ENCODE data around the gene SERINC1. TPM values are rescaled to one million over a fixed set of nuclear protein-coding genes. Genes with fewer than 3 reads are reported as not detected.

The SERINC1 gene
- total and polyA plus RNA-seq, 9 of the 15 experiments (the other 6 are each of a cell fraction or from before 2014, with no cell fraction given): 28.8 to 64.6 (median 39.7) TPM

DNA sequence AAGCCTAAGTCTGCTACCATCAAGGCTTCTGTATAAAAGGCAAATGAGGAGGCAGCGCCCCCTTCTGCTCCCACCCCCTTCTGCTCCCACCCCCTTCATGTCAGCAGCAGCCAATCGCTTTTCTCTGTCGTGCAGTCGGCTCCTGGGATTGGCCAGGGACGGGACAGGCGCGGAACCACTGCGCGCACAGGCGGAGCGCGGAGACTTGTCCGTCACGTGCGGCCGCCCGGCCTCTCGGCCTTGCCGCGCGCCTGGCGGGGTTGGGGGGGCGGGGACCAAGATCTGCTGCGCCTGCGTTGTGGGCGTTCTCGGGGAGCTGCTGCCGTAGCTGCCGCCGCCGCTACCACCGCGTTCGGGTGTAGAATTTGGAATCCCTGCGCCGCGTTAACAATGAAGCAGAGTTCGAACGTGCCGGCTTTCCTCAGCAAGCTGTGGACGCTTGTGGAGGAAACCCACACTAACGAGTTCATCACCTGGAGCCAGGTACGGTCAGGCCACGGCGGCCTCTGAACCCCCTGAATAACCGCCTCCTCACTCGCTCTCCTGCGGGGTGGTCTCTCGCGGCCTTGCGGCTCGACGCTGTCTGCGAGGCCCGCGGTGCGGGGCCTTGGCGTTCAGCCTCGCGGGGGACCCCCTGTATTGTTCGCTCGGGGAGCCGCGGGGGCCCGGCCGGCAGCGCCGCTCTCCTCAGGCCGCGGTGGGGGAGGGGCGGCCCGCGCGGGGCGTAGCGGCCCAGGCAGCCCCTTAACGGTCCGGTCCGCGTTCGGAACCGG lies 72.1 kb downstream of the SERINC1 start, which contains the start of gene HSF2 (continued):
- TF ChIP-seq, protein P1, sequence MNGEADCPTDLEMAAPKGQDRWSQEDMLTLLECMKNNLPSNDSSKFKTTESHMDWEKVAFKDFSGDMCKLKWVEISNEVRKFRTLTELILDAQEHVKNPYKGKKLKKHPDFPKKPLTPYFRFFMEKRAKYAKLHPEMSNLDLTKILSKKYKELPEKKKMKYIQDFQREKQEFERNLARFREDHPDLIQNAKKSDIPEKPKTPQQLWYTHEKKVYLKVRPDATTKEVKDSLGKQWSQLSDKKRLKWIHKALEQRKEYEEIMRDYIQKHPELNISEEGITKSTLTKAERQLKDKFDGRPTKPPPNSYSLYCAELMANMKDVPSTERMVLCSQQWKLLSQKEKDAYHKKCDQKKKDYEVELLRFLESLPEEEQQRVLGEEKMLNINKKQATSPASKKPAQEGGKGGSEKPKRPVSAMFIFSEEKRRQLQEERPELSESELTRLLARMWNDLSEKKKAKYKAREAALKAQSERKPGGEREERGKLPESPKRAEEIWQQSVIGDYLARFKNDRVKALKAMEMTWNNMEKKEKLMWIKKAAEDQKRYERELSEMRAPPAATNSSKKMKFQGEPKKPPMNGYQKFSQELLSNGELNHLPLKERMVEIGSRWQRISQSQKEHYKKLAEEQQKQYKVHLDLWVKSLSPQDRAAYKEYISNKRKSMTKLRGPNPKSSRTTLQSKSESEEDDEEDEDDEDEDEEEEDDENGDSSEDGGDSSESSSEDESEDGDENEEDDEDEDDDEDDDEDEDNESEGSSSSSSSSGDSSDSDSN (IDR thresholded peaks at IDR 0.05; ENCODE audit: borderline replicate concordance in 1 of 2, low read depth in 2 of 2, low read length in 2 of 2): no peak
- TF ChIP-seq RNF2 (IDR thresholded peaks at IDR 0.05): no peak
- TF ChIP-seq, protein P2, sequence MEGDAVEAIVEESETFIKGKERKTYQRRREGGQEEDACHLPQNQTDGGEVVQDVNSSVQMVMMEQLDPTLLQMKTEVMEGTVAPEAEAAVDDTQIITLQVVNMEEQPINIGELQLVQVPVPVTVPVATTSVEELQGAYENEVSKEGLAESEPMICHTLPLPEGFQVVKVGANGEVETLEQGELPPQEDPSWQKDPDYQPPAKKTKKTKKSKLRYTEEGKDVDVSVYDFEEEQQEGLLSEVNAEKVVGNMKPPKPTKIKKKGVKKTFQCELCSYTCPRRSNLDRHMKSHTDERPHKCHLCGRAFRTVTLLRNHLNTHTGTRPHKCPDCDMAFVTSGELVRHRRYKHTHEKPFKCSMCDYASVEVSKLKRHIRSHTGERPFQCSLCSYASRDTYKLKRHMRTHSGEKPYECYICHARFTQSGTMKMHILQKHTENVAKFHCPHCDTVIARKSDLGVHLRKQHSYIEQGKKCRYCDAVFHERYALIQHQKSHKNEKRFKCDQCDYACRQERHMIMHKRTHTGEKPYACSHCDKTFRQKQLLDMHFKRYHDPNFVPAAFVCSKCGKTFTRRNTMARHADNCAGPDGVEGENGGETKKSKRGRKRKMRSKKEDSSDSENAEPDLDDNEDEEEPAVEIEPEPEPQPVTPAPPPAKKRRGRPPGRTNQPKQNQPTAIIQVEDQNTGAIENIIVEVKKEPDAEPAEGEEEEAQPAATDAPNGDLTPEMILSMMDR (IDR thresholded peaks at IDR 0.05 in 2 of 3, conservative IDR thresholded peaks at IDR 0.05 in 1 of 3; ENCODE audit: insufficient read depth in 2 of 3, low read depth in 1 of 3, low read length in 3 of 3): peak in 2 of 3 experiments; percentile 31 to 37; a peak in 3 of 6 replicates
- TF ChIP-seq HDAC1 (IDR thresholded peaks at IDR 0.05): no peak
- TF ChIP-seq, protein P3, sequence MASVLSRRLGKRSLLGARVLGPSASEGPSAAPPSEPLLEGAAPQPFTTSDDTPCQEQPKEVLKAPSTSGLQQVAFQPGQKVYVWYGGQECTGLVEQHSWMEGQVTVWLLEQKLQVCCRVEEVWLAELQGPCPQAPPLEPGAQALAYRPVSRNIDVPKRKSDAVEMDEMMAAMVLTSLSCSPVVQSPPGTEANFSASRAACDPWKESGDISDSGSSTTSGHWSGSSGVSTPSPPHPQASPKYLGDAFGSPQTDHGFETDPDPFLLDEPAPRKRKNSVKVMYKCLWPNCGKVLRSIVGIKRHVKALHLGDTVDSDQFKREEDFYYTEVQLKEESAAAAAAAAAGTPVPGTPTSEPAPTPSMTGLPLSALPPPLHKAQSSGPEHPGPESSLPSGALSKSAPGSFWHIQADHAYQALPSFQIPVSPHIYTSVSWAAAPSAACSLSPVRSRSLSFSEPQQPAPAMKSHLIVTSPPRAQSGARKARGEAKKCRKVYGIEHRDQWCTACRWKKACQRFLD (CRISPR knock-in tag; IDR thresholded peaks at IDR 0.05): no peak
- TF ChIP-seq SLC30A9 (CRISPR knock-in tag; IDR thresholded peaks at IDR 0.05): no peak
- no peak for TF ChIP-seq POLR3G (IDR thresholded peaks at IDR 0.05; ENCODE audit: extremely low read depth, insufficient read length, insufficient replicate concordance)
- no peak for TF ChIP-seq KLF13 (tag; IDR thresholded peaks at IDR 0.05; ENCODE audit: borderline replicate concordance, low read depth)
- peak; percentile 82 for TF ChIP-seq ZFX (CRISPR knock-in tag; IDR thresholded peaks at IDR 0.05)
- no peak for TF ChIP-seq ATF7 (IDR thresholded peaks at IDR 0.05)
- TF ChIP-seq ZNF263 (CRISPR knock-in tag; IDR thresholded peaks at IDR 0.05; ENCODE audit: borderline replicate concordance): no peak
- no peak for TF ChIP-seq ETV6 (IDR thresholded peaks at IDR 0.05; ENCODE audit: borderline replicate concordance in 1 of 2, low read depth in 2 of 2, low read length in 1 of 2)
- no peak for TF ChIP-seq ETV6 (CRISPR knock-in tag; IDR thresholded peaks at IDR 0.05; ENCODE audit: borderline replicate concordance)
- no peak for TF ChIP-seq FIP1L1 (IDR thresholded peaks at IDR 0.05; ENCODE audit: low read depth, low read length, poor library complexity, severe bottlenecking)
- TF ChIP-seq DPF2 (IDR thresholded peaks at IDR 0.05): no peak
- TF ChIP-seq HMGN3 (IDR thresholded peaks at IDR 0.05; ENCODE audit: borderline replicate concordance, extremely low read depth, insufficient read length, low read depth, low read length): no peak
- TF ChIP-seq, protein P4, sequence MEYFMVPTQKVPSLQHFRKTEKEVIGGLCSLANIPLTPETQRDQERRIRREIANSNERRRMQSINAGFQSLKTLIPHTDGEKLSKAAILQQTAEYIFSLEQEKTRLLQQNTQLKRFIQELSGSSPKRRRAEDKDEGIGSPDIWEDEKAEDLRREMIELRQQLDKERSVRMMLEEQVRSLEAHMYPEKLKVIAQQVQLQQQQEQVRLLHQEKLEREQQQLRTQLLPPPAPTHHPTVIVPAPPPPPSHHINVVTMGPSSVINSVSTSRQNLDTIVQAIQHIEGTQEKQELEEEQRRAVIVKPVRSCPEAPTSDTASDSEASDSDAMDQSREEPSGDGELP (CRISPR knock-in tag; IDR thresholded peaks at IDR 0.05; ENCODE audit: borderline replicate concordance): peak; percentile 76
- TF ChIP-seq, protein P5, sequence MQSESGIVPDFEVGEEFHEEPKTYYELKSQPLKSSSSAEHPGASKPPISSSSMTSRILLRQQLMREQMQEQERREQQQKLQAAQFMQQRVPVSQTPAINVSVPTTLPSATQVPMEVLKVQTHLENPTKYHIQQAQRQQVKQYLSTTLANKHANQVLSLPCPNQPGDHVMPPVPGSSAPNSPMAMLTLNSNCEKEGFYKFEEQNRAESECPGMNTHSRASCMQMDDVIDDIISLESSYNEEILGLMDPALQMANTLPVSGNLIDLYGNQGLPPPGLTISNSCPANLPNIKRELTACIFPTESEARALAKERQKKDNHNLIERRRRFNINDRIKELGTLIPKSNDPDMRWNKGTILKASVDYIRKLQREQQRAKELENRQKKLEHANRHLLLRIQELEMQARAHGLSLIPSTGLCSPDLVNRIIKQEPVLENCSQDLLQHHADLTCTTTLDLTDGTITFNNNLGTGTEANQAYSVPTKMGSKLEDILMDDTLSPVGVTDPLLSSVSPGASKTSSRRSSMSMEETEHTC (IDR thresholded peaks at IDR 0.05): 0 out of 2 replicates have a peak, but pooled peaks have one; percentile 12
- TF ChIP-seq LCOR (CRISPR knock-in tag; IDR thresholded peaks at IDR 0.05): no peak
